Epithelial cell of esophagus (primary cell): ENCODE measurements around the gene LBR.

ENCODE experiments used
- DNase-seq: peaks from one replicate; pipeline ENCODE4 v3.0.0; 2010; ENCODE audit warnings: low read depth
- H3K4me3 ChIP-seq: 2 replicates; pipeline ENCODE4 v1.5.1; 2011; ENCODE audit warnings: mild to moderate bottlenecking, low read length, control low read depth
- CTCF ChIP-seq: IDR thresholded peaks from 2 replicates; pipeline ENCODE4 v1.5.1; 2011; ENCODE audit warnings: low read depth, mild to moderate bottlenecking, low read length, control low read depth, inconsistent platforms; ENCODE audit not compliant: insufficient read depth; ENCODE audit errors: missing control alignments

Gene LBR

GRCh38 chr1:225364439-225364838 lies 63.4 kb downstream of the LBR start:
- DNase-seq = no peak
- no peak overlapping the region for H3K4me3 ChIP-seq
- TF ChIP-seq CTCF = no peak

- H3K4me3 ChIP-seq = no peak overlapping the region
- DNase-seq = no peak
- no peak for TF ChIP-seq CTCF
These were observed 65.0 kb downstream of the LBR start for GRCh38 chr1:225362805-225363204.

GRCh38 chr1:225361176-225361575 lies 66.7 kb downstream of the LBR start:
- DNase-seq = no peak
- H3K4me3 ChIP-seq = no peak overlapping the region
- no peak for TF ChIP-seq CTCF

DNA sequence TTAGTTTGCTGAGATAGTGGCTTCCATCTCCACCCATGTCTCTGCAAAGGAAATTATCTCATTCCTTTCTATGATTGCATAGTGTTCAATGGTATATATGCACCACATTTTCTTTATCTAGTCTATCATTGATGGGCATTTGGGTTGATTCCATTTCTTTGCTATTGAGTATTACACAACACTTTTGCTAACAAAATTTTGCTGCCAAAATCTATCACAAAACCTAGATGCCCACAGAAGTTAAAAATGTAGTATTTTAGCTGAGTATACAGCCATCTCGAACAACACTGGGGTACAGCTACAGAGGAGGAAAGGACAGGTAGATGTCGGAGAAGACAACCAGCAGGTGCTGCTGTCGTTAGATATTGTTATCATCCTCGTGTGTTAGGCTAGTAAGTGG lies 67.7 kb downstream of the LBR start:
- no peak overlapping the region for H3K4me3 ChIP-seq
- DNase-seq = no peak
- TF ChIP-seq CTCF = no peak

DNA sequence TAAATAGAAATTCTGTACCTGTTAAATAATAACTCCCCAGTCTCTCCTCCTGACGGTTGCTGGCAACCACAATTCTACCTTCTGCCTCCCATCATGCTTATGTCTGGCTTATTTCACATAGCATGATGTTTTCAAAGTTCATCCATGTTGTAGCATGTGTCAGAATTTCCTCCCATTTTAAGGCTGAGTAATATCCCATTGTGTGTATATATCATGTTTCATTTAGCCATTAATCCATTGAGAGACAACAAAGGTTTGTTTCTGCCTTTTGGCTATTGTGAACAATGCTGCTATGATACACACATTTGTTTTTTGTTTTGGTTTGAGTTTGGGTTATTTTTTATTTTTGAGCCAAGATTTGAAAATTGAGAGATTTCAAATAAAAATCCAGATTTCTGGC lies 72.0 kb downstream of the LBR start:
- no peak overlapping the region for H3K4me3 ChIP-seq
- no peak for TF ChIP-seq CTCF
- peak; percentile 20 for DNase-seq

DNA sequence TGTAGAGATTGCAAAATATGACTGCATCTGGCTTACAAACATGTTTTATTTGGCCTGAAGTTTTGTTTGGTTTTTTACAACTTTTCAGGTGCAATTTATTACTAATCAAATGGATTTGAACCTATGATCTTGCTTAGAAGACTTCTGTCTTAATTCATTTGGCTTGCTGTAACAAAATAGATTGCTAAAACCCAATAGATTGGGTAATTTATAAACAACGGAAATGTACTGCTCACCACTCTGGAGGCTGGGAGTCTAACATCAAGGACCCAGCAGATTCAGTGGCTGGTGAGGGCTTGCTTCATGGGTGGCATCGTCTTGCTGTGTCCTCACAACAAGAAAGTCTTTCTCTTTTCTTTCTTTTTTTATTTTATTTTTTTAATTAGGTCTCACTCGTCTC lies 72.9 kb downstream of the LBR start:
- TF ChIP-seq CTCF = no peak
- no peak overlapping the region for H3K4me3 ChIP-seq
- no peak for DNase-seq
